SIG-M5 treated with dmso at 0.1 percent for 504 hours (cell line): ENCODE results near the gene CREG1.

Experiments
- DNase-seq: peaks from one replicate; lab custom pipeline; 2025; ENCODE audit not compliant: unreplicated experiment; lab: John Stamatoyannopoulos, UW

Gene CREG1

DNA sequence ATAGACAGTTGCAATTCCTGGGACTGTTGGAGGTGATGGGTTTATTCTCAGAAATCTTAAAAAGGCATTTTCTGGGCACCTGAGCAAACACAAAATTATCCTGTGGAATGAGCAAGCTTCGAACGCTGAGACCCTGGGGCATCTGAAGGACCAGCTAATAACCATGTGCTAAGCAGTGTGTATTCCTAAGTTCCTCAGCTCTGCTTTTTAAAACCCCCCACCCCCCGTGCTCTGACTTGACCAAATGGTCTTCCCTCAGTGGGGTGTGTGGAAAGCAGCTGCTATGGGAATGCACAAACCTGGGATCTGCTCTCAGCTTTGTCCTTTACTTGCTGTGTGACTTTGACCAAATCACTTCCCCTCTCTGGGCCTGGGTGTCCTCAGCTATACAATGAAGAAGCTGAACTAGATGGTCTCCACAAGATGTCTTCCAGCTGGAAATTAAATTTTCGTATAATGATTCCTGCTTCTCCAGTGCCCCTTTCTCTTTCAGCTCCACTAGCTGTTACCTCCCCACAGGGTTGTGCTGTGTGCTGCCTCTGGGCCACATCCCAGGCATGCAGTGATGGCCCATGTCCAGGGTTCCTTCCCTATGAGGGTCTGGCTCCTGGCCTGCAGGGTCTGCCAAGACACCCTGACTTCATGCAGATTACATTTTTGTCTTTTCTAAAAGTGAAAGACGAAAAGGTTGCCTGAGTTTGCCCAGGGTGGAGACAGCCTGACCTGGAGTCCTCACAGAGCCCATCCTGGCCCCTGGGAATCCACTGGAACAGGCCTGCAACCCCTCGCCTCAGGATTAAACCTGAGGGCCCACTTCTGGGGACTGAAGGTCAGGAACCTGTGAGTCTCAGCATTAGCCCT lies 20.4 kb downstream of the CREG1 start:
- no peak for DNase-seq

DNA sequence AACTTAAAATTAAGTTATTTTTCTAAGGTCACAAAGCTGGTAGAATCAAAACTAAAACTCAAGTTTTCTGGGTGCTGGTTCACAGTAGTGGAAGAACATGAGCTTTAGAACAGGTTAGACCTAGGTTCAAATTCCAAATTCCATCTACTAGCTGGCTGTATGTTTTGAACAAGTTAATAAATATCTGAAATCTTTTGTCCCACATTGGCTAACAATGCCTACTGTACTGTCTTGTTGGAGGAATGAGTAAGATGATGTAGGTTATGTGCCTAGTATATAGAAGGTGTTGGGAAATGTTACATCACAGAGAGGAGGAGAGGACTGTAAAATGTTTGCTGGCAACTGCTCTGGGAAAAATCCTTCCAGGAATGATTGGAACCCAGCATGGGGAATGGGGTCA lies 21.2 kb downstream of the CREG1 start:
- DNase-seq, result no peak

DNA sequence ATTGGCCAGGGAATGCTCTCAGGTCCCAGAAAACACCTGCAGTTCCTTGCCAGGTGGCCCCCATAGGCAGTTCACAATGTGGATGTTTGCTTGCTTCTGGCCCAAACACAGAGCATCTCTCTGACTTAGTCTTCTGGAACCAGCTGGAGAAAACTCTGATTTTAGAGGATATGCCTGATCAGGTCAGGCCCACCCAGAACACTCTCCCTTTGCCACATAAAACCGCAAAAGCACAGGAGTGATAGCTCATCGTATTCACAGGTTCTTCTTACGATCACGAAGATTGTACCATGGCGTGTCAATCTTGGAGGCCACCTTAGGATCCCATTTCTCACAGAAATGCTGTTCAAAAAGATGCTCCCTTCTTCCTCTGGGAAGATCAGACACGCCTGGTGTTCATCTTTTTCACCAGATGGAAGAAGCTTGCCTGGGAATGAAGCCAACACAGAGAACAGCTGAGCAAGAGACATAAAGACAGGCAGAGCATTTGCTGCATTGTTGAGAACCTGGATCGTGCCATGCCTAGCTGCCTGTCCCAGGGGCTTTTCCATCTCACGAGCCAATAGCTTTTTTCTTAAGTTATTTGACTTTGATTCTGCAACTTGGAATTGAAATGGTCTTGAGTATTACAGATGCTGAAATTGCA lies 23.6 kb downstream of the CREG1 start:
- no peak for DNase-seq

DNA sequence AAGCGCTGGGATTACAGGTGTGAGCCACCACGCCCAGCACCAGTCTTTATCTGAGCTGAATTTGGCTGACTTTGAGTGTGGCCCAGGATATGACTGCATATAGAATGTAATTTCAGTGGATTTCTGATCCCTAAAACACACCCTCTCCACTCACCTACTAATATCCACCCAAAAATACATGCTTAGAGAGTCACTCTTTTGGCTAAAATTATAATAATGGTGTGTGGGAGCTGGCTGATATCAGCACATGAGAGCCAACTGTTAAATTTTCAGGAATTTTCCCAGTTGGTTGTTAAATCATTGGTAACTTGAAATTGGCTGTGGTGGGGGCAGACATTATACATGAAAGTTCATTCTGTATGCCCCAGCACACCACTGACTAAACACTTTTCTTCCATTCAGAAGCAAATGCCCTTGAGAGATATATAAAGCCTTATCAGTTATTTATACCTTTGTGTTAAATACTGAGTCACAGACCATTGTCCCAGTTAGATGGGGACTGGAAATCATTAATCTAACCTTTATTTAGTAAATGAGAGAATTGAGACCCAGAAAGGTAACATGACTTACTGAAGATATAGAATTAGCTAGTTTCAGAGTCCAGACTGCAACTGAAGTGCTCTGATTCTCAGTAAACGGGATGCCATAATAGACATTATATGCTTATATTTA lies 25.4 kb downstream of the CREG1 start:
- no peak for DNase-seq

DNA sequence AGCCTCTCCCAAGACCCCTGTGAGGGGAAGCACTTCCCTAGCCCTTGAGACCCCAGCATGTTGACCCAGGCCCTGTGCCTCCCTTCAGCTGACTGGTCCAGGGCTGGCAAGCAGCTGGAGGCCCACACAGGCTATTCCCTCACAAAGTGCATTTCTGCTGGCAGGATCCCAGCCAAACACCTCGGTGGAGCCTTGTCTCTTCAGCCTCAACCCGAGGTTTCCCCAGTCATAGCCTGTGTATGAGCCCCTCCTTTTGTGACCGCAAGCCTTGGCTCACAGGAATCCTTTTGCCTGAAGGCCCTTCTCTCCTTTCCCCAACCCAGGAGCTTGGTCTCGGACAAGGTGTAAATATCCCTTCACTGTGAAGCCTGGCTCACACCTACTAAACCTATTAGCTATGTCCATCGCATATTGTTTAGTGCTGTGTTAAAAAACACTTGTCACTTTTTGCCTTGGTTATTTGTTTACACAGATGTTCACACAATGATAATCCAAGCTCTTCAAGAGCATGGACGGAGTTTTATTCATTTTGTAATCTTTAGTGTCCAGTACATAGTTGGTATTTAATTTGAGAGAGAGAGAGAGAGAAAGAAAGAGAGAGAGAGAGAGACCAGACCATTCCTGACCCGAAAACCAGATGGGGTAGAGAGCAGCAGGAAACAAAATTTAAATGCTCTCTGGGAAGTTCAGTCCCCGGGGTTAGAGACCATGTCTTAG lies 26.7 kb downstream of the CREG1 start:
- DNase-seq, result no peak

DNA sequence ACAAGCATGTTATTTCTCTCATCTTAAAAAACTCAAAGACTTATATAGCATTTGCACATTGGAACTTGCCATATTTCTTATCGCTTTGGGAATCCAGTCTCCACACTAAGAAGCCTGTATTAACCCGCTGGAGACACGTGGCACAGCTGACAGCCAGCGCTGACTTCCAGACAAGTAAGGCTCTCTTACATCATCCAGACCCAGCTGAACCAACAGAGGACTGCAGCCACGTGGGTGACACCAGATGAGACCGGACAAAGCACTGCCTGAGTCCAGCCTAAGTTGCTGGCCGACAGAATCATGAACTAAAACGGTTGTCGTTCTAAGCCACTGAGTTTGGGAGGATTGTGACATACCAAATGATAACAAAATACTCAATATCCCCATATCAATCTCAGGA lies 28.9 kb downstream of the CREG1 start:
- no peak for DNase-seq

DNA sequence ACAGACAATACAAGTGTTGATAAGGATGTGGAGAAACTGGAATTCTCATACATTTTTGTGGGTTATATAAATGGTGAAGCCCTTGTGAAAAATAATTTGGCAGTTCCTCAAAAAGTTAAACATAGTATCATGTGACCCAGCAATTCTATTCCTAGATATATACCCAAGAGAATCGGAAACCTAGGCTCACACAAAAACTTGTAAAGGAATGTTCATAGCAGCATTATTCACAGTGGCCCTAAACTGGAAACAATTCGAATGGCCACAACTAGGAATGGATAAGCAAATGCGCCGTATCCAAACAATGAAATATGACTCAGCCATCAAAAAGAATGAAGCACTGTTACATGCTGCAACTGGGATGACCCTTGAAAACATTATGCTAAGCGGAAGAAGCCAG lies 31.3 kb downstream of the CREG1 start:
- DNase-seq, result no peak

DNA sequence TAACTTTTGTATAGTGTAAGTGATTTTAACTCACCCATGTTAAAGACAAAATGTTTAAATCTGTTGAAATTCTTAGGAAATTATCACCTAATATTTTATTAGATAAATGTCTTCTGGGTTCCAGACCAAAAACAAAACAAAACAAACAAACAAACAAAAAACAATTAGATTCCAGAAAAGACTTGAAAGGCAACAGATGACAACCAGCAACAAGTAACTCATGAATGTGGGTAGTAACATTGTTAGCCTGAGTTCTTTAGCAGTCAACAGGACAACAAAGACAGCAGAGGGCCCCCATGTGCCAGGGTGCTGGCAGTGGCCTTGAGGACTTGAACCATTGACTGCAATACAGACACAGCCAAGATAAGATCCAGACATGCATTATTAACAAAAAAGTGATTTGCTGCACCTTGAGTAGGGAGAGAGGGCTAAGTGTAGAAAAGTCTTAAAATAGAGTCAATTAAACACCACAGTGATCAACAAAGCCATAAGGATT lies 32.8 kb downstream of the CREG1 start:
- DNase-seq, result no peak

DNA sequence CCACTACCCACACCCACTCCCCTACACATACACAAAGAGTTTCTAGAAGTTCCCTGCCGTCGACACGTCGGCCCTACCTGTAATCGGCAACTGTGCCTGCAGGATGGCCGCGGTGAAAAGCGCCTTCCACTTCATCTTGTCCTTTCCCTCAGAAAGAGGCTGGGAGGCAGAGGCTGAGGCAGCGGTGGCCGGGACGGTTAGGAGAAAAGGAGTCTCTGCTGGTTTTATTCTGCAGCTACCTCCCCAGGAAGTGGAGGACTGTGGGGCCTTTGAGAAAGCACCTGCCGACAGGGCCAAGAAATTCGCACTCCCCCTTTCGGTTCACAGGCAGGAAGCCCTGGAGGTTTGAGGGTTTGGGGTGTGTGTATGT lies 35.2 kb downstream of the CREG1 start, which contains the start of gene CD247:
CD247 (minus strand) TSS at position 199 of the 370 bp plus-strand sequence; CDS start at position 135, 64 bp downstream.
- no peak for DNase-seq

DNA sequence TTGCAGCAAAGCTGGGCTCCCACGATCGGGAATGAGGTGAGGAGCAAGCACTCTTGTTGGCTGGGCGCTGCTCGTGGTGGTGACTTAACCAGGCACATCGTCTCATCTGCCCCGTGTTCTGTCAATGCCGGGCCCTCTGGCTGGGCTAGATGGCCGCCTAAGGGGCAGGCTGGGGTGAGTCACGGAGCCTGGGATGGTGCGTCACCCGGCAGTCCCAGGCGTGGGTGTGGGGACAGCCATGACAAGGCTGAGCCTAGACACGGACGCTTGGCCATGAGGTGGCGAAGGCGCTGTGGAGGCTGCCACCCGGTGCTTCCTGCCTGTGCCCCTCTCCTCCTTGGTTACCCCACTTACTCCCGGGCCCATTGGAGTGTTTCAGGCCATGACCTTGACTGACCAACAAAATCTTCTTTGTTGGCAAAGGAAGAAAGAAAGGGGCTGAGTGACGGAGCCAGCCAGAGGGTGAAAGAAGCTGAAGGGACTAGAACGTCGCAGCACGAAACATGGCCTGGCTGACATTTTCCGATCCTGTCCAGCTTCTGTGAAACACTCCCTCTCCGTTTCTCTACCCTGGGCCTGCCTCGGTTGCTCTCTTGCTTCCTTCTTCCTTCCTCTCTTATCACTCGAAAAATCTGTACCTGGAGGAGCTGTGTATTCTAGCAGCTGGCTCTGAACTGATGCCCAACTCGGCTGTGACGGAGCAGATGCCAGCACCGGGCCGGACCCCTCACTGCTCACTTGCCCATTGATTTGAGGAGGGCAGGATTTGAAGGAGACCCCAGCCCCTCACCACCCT lies 35.8 kb downstream of the CREG1 start:
- no peak for DNase-seq

DNA sequence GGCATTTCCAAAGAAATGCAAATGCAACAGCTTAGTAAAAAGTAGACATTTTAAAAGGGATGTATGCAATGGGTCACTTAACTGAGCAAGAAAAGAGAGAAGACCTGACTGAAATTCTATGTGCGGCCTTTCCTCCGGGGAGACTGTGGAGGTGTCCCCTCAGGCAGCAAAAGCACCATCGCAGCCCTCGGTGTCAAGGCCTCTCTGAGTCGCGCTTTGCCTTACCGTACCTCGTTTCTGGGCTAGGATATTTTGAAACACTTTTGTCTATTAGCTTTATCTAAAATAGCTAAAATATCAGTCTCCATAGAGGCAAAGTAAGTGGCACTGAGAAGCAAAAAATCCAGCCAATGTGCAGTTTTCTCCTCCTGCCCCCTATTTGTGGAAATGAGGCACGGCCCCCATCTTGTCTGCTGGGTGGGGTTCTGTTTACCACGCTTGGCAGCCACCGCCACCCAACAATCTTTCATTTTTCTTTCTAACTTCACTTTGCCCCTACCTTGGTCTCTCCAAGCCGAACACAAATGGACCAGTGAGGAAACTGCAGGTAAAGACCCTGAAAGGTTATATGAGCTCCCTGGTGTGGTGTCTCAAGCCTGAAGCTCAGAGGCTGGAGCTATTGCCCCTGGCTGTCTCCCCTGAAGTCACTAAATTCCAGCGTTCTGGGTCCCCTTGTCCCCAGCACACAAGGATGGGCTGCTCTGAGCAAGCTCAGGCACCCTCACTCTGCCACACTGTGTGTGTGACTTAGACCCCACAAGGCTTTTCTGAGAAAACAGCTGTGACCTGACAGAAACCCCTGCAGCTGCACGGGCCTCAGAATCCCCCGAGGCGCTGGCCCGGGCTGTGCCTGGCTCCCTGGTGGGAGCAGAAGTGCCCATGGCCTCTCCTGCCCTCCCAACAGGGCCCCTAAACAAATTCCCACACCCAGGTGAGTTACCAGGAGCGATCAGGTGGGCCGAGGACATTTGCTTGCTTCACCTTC lies 36.9 kb downstream of the CREG1 start:
- DNase-seq, result no peak

DNA sequence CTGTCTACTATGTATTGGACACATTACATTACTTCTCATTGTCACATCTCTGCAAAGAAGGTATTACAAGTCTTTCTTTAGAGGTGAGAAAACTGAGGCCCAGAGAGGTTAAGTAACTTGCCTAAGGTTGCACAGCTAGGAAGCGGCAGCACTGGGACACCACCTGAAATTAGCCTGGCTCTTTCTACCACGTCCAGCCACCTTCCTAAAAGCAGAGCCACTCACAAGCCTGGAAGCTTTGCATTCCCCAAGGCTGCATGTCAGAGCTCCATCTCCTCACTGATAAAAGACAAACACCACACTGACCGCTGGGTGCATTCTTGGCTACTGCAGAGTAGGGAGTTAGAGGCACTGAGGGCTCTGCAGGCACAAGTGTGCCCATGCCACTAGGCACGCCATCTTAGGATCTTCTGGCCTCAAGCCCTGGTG lies 37.7 kb downstream of the CREG1 start:
- DNase-seq, result no peak

DNA sequence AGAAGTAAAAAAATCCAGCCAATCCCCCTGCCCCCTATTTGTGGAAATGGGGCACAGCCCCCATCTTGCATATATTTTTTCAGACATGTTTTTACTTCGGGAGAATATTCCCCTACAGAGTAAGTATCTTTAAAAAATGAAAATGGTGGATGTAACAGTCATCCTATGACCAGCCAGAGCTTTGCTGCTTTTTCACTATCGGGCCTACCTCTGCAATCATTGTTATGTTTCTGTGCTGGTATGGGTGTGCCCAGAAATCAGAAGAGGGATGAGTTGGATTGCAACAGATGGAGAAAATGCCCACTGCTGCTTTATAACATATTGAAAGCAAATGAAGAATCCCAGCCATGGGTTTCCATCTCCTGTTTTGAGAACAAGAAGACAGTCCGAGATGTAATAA lies 38.1 kb downstream of the CREG1 start:
- no peak for DNase-seq

DNA sequence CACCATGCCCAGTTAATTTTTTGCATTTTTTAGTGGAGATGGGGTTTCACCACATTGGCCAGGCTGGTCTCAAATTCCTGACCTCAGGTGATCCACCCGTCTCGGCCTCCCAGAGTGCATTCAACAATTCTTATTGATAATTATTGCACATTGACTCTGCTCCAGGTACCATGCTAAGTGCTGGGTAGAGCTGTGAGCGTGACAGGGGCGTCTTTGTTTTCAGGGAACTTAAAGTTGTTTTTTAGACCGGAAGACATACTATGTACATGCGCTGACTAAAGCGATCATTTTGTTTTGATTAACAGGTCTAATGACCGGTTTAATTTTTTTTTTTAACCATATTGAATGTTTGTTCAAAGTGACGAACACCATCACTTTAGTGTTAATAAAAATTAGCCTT lies 39.3 kb downstream of the CREG1 start:
- no peak for DNase-seq

DNA sequence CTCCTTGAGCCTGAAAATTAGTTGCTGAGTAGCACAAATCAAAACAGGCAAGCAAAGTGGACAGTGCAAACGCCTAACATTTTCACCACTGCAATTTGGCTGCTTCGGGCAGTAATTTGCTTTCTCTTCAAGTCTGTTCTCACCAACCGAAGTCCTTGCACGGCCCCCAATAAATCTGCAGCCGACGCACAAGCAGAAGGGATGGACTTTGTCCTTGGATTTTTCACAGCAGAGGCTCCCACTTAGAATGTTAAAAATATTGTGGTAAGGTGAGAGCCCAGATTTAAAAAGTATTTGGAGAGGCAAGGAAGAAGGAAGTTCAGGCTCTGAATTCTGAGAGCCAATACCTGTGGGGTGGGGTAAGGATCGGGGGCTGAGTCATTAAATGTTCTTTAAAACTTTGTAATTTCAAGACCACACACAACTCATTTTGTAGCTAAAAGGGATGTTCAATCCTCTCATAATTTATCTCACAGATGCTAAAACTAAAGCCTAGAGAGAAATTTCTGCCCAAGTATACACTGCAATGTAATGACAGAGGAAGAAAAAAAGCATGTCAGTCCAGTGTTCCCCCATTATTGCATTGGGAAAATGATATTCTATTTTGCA lies 41.4 kb downstream of the CREG1 start:
- DNase-seq, result no peak

DNA sequence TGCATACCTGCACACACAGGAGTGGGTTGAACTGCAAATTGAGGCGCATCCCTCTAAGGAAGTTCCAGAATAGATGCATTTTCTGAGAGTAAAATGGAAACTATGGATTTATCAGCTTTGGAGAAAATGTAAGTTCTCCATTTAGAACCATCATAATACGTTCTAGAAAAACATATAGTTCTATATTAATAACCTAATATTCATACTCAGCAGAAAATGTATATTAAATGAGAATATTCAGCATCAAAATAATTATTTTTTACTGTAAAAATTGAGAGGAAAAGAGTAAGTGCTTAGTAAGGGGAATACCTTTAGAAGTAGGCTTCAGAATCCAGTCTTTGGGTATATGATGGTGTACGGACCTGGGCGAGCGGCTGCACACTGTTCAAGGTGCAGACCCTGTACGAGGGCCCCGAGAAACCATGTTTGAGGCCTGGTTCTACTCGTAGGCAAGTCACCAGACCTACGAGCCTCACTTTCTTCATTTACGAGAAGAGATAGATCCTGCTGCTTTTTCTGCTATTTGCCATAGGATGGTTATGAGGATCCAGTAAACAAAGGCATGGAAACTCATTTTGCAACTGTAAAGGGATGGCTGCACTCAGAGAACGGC lies 42.1 kb downstream of the CREG1 start:
- DNase-seq, result no peak

DNA sequence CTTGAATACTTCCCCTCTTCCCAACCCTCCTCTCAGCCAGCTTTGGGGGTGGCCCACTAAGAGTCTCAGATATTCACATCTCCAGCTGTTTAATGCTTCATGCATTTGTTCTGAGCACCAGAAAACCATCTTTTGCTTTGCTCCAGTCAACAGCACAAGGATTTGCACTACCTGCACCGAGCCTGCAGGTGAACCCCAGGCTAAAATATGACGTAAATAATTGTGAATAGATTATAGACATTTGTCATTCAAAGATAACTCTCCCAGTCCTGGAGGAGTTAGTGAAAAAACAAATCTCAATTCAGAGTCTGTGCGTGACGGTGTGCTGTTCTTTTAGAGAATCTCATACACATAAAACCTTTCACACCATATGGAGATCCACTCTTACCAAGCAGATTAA lies 42.7 kb downstream of the CREG1 start:
- no peak for DNase-seq

DNA sequence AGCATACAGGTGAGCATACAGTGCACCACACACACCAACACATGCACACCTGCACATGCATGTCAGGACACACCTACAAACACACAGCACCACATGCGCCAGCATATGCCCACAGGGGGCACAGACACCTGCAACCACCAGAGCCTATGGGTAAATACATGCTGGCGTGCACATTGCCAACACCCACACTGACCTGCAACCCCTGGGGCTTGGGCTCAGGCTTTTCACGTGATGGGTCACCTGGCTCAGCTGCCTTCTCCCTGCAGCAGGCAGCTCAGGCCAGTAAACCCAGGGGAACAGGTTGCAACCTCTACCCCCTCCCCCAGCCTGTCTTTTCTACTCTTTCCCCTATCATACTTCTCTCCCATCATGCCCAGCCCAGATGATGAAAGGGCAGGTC lies 43.3 kb downstream of the CREG1 start:
- no peak for DNase-seq
